NCI-H345 treated with DMSO at 0.1 percent for 48 hours (cell line): ENCODE measurements around the gene WDPCP.
"Not testable (repeated sequence)": the region's sequence is repeated elsewhere in the genome, so short reads cannot be mapped to it uniquely, and the experiment has no call there.

Experiments used
- DNase-seq: peaks from one replicate; lab custom pipeline; 2025; ENCODE audit not compliant: unreplicated experiment; lab: John Stamatoyannopoulos, UW

Gene WDPCP

DNA sequence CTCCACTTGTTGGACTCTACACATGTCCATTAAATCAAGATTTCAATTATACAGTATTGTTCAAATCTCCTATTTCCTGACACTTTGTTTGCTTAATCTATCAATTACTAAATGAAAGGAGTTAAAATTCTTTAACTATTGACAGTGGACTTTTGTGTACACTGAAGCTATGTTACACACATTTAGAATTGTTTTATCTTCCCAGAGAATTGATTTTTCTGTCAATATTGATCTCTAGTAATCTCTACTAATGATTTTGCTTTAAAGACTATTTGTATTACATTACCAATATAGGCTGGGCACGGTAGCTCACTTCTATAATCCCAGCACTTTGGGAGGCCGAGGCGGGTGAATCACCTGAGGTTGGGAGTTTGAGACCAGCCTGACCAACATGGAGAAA, 215.7 kb downstream of the WDPCP start:
- no peak for DNase-seq

DNA sequence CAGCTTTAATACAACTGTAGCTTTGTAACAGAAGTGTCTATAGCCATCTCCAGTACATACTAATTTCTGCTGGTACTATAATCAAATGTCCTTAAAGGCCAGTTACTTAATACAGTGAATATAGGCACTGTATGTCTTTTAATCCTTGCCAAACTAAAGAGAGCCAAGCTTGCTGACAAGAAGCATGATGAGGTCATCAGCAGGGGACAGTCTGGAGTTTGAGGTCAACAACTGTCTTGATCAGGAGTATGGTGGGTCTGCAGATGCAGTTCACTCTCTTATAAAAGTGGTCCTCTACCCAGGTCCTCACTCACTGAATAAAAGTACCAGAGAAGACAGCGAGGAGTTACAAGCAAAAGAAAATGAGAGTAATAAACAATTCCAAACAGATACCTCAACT, 219.1 kb downstream of the WDPCP start:
- no peak for DNase-seq

DNA sequence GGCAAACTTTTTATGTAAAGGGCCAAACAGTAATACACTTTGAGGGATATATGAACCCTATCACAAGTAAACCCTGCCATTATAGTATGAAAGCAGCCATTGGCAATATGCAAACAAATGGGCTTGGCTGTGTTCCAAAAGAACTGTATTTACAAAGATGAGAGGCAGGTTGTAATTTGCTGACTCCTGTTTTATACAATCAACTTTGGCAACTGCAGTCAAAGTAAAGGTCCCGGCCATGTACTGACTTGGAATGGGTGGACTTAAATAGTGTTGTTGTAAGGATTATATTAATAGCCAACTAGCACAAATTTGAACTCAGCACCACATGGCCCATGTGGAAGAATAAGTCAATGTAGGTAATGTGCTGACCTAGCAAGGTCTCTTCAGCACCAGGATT, 223.4 kb downstream of the WDPCP start:
- peak; percentile 96 for DNase-seq

GRCh38 chr2:63357722-63358121, 230.6 kb downstream of the WDPCP start:
- DNase-seq, result not testable (repeated sequence)

- no peak for DNase-seq
Observed at GRCh38 chr2:63347361-63347760, 240.9 kb downstream of the WDPCP start.

GRCh38 chr2:63346411-63346810, 241.9 kb downstream of the WDPCP start:
- no peak for DNase-seq

DNA sequence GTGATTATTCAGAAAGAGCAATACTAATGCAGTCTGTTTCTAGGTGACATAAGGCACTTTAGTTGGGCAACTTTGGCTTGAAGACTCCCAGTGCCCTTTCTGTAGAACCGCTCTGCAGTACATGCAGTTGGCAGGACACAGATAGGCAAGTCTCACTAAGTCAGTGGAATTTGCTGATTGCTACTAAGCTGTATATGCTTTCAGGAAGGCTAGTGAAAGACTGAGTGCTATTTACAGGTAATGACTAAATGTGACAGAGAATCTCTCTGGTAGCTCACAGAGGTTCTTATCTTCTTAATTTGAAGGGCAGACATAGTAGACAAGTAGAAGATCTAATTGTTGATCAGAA, 243.0 kb downstream of the WDPCP start:
- no peak for DNase-seq

DNA sequence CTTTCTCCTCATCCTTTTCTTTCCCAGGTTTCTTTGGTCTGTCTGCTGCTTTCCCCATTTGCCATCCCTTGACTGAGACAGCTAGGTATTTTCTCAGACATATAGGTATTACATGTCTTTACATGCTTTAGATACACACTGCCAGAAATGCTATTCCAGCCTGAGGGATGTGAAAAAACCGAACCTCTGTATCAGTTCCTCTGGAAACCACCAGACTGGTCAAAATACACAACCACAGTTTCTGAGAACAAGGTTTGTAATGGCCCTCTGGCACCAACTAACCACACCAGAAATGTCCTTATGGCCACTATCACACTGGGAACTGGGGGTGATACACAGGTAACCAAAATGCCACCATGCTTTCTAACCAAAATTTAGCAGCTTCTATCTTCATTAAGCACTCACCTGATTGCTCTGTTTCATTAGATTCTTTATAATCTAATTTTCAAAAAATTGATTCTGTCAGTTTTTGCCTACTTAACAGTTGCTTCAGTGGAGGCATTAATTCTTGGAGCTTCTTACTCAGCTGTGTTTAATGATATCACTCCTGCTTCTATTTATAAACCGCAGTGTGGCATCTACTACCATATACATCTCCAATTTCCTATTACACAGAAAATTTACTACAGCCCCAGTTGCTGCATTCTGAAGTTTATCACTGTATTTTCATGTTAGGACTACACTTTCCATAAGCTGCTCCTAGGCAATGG, 243.5 kb downstream of the WDPCP start:
- DNase-seq, result no peak

- DNase-seq, result no peak
Observed at GRCh38 chr2:63343397-63344109, 244.7 kb downstream of the WDPCP start.

- DNase-seq, result no peak
Observed at GRCh38 chr2:63340443-63340842, 247.8 kb downstream of the WDPCP start.

- DNase-seq, result no peak
Observed at GRCh38 chr2:63334910-63335309, 253.4 kb downstream of the WDPCP start.

- DNase-seq, result no peak
Observed at GRCh38 chr2:63326473-63326872, 261.8 kb downstream of the WDPCP start.

DNA sequence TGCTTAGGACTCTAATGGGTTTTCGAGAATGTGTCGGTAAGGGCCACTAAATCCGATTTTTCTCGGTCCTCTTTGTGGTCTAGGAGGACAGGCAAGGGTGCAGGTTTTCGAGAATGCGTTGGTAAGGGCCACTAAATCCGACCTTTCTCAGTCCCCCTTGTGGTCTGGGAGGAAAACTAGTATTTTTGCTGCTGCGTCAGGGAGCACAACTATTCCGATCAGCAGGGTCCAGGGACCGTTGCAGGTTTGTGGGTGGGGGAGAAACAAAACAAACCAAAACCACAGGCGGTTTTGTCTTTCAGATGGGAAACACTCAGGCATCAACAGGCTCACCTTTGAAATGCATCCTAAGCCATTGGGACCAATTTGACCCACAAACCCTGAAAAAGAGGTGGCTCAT, 264.6 kb downstream of the WDPCP start:
- DNase-seq, result not testable (repeated sequence)

- not testable (repeated sequence) for DNase-seq
Observed at GRCh38 chr2:63321973-63322372, 266.3 kb downstream of the WDPCP start.

DNA sequence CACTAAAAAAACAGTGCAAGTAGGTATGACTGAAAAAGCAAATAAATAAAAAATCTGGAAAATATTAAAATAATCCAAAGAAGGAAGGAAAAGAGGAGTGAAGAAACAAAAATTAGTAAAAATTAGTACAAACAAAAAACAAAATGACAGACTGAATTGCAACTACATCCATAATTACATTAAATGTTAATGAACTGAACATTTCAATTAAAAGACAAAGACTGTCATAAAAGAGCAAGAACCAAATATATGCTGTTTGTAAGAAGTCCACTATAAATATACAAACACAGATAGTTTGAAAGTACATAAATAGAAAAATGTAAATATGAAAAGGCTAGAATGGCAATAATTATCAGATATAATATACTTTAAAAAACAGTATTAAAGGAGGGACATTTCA, 267.6 kb downstream of the WDPCP start:
- DNase-seq, result no peak

DNA sequence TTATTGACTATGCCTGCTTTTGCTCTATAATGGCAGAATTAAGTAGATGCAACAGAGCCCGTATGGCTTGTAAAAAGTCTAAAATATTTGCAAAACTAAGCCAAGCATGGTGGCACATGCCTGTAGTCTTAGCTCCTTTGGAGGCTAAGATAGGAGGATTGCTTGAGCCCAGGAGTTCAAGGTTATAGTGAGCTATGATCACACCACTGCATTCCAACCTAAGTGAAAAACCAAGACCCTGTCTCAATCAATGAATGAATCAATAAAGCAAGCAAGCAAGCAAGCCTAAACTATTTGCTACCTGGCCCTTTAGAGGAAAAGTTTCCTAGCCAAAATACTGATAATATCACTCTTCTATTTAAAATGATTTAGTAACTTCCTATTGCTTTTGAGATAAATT, 277.7 kb downstream of the WDPCP start:
- DNase-seq, result no peak

DNA sequence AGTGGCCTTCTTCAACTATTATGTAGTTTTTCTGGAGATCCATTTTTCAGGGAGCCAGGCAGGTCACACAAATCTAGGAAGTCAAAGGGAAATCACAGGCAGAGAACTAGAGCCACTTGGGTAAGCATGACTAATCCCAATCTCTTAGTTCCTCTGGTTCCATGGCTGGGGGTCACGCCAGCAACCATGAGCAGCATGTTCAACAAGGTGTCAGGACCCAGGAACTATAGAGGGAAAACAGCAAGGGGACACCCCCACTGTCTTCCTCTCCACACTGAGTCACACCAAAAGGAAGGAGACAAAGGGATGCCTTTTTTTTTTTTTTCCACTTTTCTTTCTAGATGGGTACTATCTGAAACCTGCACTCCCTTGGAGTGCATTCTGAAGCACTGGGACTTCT, 286.8 kb downstream of the WDPCP start:
- DNase-seq, result no peak

- no peak for DNase-seq
Observed at GRCh38 chr2:63300835-63301234, 287.4 kb downstream of the WDPCP start.

- DNase-seq, result no peak
Observed at GRCh38 chr2:63287956-63288355, 300.3 kb downstream of the WDPCP start.

DNA sequence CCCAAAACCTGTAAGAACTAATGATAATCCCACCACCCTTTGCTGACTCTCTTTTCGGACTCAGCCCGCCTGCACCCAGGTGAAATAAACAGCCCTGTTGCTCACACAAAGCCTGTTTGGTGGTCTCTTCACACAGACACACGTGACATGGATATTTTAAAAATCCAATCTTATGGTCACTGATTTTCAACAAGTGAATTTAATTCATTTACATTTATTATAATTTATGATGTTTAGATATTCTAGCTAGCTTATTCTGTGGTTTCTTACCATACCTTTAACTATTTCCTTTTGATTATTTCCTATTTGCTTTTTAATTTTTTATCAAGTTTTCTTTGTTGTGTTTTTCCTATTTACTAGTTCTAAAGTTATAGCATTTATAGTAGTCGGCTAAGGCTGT, 301.8 kb downstream of the WDPCP start:
- DNase-seq, result not testable (repeated sequence)

DNA sequence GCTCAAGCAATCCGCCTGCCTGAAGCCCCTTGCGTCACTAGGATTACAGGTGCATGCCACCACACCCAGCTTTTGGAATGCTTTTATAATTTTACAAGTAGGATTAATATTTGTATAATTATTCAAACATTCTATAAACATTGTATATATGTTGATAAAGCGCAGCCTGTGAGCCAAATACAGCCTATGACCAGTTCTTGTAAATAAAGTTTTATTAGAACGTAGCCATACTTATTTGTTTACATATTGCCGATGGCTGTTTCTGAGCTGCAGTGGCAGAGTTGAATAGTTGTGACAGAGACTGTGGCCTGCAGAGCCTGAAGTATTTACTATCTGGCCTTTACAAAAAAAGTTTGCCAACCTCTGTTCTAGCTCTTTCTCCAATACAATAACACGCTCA, 305.0 kb downstream of the WDPCP start:
- no peak for DNase-seq

DNA sequence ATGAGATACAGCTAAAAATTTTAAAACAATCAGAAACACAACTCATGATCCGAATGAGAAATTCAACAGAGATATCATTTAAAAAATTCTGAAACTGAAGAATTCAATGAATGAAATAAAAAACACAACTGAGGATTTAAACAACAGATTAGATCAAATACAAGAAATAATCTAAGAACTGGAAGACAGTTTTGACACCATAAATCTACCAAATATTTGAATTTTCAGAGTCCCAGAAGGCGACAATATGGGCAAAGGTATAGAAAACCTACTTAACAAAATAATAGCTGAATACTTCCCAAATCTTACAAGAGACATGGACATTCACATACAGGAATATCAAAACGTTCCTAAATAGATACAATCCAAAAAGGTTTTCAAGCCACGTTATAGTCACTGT, 315.7 kb downstream of the WDPCP start:
- no peak for DNase-seq

- no peak for DNase-seq
Observed at GRCh38 chr2:63270717-63271116, 317.6 kb downstream of the WDPCP start.
